Brain pericyte (primary cell): Measurements from ENCODE around the gene SMIM12.

Experiments used
- DNase-seq: peaks from one replicate; pipeline ENCODE4 v3.0.0-alpha.2; 2012; ENCODE audit warnings: low read depth, low spot score

SMIM12 gene

DNA sequence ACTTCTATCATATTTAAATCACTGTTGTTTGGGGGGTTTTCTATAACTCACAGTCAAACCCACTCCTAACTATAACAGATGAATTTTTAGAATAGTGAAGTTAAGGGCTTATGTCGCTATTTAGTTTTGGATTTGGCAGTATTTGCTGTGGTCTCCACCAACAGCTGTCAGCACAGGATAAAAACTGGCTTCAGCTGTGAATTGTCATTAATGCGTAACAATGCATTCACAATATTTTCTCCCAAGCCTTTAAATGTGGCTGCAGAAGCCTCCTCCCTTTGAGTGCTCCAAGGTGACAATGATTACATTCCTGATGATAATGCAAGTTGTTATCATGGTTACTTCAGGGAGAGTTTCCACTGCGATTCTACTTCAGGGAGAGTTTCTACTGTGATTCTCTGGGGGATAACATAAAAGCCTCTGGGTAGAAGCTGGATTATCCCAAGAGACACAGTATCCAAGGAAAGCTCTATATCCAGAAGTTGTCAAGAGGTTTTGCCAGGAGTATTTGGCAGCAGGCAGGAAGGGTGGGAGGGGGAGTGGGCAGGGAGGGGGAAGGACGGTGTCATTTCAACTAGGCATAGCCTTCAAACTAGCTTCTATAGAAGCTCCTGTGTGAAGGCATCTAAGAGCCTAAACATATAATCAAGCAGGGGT lies 14.9 kb upstream of the SMIM12 start:
- no peak for DNase-seq

DNA sequence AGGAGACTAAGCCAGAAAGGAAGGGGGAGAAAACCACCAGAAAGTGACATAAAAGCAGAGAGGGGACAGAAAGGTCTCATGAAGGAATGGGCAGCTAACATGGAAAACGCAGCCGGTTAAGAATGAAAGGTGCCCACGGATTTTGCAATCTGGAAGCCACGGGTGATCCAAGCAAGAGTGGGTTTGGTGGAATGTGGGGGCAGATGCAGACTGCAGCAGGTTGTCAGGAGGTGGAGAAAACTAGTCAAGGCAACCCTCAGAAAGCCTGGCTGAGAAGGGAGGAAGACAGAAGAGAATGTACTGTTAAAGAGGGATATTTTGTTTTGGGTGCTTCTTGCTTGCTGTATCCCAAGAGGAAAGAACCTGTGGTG lies 12.6 kb upstream of the SMIM12 start:
- no peak for DNase-seq

DNA sequence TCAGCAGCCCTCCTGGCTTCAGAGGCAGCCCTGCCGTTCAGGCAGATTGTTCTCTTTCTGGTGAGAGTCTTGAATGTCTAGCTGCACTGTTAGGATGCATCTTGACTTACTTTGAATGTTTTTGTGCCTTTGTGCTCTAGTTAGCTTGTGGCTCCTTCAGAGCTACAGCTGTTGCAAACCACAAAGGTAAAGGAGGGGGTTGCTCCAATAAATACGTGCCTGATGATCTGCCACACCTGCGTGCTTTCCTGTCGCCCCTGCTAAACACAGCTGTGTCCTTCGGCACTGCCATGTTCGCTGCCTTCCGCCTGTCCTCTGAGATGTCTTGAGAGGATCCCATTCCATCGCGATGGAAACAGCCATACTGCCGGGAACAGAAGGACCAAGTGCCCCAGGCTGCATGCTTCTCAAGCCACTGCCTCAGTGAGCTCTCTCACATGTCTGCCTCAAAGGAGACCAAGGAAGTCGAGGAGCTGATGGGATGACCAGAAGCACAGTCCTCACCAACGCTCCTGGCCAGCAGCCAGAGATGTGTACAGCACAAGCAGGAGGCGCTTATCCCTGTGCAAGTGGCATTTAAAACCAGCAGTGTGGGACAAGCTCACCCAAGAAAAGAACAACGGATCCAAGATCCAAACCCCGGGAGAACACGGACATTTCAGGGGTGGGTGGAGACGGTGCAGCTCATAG lies 12.0 kb upstream of the SMIM12 start:
- DNase-seq, result no peak

DNA sequence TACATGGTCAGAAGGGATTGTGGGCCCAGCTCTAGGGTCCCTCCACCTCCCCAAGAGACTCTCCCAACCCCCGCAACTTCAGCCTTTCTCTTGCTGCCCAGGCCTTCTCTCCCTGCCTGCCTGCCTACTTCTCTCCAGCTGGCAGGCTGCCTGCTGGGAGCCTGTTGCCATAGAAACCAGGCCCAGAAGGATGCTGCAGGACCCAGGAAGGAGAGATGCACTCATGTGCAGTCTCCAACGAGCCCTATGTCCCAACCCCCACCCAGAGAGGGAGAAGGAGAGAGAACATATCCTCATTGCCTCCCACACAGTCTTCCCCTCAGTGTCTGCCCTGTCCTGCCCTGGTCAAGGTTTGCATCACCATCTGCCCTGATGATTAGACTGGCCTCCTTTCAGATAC lies 10.8 kb upstream of the SMIM12 start:
- no peak for DNase-seq

DNA sequence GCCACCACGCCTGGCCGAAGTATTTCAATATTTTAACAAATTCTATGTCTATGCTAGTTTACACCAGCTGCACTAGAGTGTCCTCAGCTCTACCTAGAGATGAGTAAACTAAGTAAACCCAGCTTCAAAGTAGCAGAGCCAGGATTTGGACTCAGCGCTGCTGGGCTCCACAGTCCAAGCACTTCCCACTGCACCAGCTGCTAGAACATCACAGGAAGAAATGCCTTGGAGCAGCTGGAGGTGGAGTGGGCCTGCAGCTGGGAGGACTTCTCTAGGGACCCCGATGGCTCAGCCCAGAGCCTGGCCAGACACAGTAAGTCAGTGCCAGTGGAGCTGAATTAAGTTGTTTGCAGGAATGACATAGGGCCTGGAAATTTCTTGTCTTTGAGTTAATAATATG lies 10.2 kb upstream of the SMIM12 start:
- DNase-seq, result no peak

DNA sequence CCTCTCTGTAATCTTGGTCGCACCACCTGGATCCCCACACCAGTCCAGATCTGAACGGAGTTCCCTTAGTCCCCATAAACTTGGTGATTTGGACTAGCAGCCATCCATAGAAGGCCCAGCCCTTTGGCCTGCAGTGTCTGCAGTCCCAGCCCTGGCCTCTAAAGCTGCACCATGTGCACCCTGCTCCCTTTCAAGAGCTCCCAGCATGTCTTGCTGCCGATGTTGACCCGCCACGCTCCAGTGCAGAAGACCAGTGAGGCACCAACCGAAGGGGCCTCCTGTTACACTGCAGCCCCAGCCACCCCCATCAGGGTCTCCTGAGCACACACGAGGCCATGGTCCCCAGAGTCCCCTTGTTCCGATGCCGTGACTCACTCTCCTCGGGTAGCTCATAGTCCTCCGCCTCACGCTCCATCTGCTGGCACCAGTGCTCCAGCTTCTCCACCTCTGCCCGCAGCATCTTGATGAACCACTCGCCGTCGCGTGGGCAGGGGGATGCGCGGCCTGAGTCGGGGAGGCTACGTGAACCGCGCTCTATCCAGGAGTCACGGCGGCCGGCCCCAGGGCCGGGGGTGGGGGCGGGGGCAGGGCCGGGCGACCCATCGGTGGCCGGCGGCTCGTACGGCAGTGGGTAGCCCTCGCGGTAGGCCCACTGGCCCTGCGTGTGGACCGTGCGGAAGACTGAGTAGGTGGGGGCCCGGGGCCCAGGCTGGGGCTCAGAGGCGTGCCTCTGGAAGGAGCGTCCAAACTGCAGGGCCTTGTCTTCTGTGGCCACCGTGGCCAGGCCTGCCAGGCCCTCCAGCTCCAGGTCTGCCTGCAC lies 8.9 kb upstream of the SMIM12 start:
- no peak for DNase-seq

DNA sequence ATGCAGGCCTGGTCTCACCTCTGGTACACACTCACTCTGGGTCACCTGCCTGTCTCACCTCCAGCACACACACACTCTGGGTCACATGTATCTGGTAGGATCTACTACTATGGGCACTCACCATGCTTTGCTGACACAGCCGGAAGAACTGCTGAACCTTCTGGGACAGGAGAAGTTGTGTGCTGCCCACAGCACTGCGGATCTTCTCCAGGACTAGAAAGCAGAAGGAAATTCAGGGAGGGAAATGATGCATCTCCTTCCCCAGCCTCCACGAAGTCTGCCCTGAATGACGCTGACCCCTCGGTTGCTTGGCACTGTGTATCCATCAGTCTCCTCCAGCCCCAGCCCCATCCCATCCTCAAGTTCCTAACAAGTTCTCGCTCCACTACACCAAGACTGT lies 7.9 kb upstream of the SMIM12 start:
- DNase-seq, result no peak

DNA sequence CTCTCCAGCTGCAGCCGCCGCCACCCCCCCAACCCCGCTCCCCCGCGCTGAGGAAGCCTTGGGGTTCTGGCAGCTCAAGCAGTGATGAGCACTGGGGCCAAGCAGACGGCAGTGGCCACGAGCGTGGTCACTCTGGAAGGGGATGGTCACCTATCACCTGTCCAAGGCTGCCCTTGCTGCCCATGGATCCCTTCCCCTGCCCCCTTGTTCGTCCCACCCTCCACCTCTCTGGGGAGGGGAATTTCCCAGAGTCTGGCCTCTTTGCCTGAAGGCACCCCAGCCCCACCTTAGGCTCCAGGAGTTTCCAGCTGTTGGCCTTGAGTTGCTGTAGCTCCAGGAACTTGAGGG lies 7.2 kb upstream of the SMIM12 start:
- no peak for DNase-seq

DNA sequence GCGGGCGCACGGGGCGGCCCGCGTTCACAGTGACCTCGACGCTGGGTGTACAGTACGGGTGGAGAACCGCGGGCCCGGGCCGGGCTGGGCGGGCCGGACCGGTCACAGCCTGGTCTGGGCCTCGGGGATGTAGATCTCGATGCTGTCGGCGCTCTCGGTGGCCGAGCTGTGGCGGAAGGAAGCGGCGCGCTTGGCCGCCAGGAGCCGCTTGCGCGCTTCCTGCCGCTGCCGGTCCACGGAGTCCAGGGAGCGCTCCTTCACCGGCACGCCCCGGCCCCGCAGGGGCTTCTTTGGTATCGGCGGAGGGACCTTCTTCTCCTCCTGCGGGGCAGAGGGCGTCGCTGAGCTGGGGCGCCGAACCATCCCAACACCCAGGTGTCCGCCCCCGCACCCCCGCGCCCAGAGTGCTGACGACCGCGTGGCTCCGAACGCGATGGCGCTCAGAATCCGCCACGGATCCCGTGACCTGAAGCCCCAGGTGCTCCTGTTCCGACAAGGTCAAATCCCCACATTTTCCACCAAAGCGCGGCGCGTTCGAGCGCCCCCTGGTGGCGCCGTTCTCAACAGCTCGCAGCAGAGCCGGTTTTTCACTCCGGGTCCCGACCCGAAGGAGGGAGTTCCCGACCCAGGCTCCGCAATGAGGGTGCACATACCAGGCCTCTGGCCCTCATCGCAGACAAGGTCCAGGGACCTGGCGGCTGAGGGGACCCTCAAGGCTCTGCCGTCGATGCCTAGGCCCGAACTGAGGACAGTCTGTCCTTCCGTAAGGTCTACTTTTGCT lies 6.6 kb upstream of the SMIM12 start:
- no peak for DNase-seq

DNA sequence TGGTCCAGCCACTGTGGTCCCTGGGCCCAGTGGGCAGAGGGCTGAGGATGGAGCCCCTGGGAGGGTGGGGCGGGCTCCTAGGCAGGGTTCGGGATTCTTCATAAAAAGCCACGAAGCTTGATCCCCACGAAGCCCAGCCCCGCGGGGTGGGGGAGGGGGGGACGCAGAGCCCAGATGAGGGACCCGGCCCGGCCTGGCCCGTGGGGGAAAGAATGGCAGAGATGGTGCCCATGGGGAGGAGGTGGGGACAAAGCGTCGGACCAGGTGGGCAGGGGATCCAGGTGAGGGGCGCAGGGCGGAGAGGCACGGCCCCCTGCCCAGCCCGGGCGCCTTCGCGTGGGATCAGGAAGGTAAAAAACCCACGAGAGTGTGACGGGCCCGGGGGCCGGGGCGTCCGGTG lies 6.0 kb upstream of the SMIM12 start:
- no peak for DNase-seq

DNA sequence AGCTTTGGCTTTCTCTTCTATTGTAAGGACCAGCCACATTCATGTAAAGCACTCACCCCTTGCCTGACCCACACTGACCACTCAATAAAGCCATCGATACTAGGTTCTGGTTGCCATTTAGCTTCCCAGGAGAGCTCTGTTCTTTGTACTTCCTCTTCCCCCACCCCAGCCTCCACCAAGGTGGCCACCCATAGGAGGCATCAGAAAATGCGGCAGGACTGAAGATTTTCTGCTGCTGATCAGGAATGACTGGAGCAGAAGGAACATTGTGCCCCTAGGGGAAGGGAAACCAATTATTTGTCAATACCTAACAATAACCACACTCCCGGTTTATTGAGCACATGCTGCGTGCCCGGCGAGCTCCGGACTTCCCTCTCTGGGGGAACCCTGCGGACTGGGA lies 5.2 kb upstream of the SMIM12 start:
- DNase-seq, result no peak

DNA sequence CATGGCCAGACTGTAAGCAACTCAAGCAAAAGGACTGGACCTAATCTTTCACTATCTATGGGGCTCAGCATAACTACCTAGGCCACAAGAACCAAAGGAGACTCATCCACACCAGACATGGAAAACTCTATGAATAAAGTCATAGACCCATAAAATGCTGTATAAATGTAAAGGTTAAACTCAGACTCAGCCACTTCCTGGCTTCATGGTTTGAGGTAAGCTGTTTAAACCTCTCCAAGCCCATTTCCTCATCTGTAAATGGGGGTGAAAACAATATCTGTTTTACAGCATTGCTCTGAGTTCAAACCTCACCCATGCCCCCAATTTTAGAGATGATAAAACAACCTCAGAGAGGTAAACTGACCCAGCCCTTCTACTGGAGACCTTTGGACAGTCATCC lies 4.0 kb upstream of the SMIM12 start:
- DNase-seq, result no peak

DNA sequence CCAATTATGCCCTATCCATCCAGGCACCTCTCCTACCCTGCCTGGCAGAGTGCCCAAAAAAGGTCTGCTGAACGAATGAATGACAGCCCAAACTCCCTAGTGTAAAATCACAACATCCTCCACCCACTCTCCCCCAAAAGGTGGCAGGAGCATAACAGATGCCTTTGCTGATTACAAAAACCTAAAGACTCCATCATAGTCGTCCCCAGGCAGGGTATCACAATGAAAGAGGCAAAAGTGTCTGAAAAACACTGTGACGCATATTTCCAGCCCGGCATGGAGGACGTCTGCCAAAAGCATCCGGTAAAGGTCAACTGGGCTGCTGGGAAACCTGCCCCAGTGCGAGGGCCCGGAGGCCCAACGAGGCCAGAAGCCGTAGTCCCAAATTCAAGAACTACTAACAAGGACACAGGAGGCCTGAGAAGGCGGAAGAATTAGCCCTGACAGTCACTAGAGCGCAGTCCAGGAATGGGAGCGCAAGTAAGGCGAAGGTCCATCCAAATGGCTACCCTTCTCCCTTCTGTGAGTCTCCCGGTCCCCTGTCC lies 576 bp downstream of the SMIM12 start:
- no peak for DNase-seq

DNA sequence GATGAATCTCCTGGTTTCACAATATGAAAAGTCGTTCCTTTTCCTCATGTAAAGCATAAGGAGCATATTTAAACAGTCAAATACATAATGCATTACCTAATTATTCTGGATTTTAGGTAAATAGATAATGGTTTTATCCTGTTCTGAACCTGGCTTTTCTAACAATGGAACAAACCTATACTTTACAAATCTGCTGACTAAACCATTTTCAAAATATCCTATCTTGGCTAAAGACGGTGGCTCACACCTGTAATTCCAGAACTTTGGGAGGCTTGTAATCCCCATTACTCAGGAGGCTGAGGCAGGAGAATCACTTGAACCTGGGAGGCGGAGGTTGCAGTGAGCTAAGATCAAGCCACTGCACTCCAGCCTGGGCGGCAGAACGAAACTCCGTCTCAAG lies 2.9 kb downstream of the SMIM12 start:
- DNase-seq, result no peak

DNA sequence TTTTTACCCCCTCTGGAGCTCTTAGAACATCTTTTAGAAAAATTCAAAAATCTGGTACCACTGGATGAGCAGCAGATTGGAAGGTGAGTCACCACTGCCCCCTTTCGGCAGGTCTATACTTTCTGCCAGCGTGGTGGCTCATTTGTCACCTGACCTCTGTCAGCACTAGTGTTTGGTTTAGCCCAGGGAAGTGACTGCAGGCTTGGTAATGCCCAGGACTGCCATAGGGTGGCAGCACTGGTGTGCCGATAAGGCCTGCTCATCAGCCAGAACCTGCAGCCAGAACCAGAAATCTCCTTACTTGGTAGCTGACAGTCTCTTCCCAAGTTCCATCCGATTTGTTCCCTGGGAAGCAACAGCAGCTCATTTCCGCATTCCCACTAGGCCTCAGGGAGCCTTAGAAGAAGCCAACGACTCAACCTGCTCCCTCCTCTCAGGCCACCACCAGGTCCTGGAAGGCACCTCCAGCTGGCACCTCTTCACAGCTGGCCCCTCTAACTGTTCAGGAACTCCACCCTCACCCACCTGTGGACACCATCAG lies 6.8 kb downstream of the SMIM12 start:
- peak; percentile 89 for DNase-seq

DNA sequence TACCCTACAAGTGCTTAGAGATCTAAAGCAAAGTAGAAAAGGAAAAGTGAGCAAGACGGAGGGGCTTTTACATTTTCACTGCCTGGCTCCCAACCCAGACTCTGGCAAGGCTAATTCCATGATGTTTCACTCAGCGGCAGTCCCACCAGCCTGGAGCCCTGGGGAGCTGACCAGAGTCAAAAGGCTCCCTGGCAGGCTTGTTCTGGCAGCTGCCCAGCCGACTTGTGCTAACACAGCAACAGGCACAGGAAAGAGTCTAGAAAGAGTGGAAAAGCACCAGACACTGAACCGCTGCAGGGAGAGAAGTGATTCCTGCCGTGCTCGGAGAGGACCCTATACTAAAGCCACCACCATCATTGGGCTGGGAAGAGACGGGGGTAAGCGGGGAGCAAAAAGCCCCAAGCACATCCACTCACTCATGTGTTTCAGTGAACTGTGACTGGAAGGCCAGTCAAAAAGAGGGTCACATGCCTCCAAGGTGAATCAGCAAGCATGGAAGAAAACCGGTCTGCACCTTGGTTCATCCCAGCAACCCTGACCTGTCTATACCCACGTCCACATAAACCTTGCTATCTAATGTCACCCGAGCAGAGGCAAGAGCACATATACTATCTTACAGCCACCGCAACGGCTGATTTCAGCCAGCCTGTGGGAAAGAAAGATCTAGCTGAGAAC lies 8.0 kb downstream of the SMIM12 start:
- peak; percentile 40 for DNase-seq

DNA sequence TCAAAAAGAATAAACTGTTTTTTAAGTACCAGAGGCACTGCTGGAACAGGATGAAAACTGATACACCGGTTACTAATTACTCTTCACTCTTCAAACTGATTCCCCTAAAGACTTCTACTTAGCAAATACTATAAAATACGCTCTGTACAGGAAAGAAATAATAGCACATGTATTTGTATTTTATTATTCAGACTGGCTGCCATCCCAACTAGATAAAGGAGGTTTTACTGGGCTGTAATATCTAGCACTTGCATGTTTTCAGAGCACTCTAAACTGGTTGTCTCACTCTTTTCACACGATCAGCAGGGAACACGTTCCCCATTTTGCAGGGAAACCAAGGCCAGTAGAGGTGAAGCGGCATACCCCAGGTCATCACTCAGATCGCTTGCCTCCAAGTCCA lies 9.2 kb downstream of the SMIM12 start:
- DNase-seq, result no peak

DNA sequence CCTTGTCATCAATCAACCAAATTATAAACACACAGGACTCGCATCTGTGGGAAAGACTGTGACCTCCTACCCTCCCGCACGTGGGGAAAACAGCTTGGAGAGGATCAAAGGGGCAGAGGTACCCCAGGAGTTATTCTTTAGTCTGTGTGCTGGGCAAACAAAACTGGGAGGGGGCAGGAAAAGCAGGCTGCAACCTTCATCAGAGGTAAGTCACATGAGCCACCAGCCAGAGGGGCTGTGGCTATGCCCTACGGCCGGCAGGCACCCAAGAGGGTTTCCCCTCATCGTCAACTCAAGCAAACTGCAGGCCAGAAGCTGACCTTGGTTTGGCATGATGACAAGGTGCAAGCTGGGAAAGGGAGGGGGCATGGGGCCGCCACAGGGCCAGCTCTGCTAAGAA lies 12.5 kb downstream of the SMIM12 start:
- no peak for DNase-seq

DNA sequence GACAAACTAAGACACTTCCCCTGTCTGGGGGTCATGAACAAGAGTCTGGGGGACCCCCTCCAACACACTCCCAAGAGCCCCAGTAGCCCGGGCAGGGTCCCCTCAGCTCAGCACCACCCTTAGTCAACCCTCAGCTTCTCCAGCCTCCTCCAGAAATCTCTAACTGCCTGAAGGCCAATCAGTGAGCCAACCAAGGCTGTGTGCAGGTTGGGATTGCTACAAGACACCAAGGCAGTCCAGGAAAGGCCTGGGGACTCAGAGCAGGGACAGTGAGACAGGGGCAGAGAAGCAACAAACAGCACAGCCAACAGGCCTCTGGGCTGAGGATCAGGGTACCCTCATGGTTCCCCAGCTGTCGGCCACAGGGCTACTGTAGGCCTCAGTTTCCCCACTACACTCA lies 13.3 kb downstream of the SMIM12 start:
- no peak for DNase-seq

DNA sequence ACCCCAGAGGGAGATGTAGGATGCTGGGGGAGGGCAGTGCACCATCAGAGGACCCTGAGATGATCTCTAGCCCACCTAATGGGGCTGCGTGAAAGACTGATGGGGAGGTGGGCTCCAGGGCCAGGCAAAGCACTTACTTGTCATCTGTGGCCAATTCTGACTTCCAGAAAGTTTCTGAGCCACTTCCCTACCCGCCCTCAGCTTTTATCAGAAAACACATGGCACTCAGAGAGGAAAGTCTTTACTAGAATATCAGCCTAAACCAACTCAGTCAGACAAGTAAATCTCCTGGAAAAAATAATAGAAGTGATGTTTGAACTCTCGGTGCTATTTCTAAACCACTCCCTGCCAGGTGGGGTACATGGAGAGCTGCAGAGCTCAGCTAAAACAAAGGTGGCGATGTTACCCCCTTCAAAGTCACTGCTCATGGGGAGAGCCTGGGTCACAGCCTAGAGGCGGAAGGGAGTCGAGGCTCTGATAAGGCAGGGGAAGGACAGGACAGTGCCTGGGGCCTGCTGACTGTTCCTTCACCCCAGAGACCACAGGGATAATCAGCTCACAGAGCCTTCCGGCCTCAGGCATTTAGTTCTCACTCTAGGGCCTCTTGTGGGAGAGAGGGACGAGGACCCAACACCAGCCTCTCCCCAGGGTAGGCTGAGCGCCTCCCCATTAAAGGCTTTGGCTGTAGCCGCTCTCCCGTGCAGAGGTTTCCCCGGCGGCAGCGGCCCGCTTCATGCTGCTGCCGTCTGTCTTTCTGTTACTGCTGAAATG lies 14.2 kb downstream of the SMIM12 start:
- no peak for DNase-seq
